IMR-90 (cell line): Measurements from ENCODE around the gene NTRK3. TPM values are rescaled to one million over a fixed set of nuclear protein-coding genes. Genes with fewer than 3 reads are reported as not detected.

ENCODE experiments used
- ATAC-seq: fragments of 200-7000 bp; cut with Tn5 transposase; 2 replicates; pipeline ENCODE4 v1.9.1; 2020; ENCODE audit warnings: low read depth, mild to moderate bottlenecking, moderate library complexity
- BruUV-seq: library from RNA; stranded (reverse); fragments of 400-500 nt; replicated peaks from 2 replicates; lab custom pipeline; 2021; lab: Mats Ljungman, UMichigan
- CTCF ChIA-PET: fragments of 300-600 bp; formaldehyde crosslinking; extraction: SDS; loops from one replicate; lab custom pipeline; 2021; ENCODE audit warnings: antibody characterized with exemption; lab: Yijun Ruan, JAX
- POLR2A ChIA-PET: fragments of 300-600 bp; sonication (Branson Sonifier 250); formaldehyde crosslinking; loops from one replicate; lab custom pipeline; 2022; ENCODE audit warnings: antibody characterized with exemption; ENCODE audit not compliant: unreplicated experiment; lab: Charles Lee
- DNase-seq: peaks from one replicate; pipeline ENCODE4 v3.0.0; 2013
- H2AFZ ChIP-seq: replicated peaks from 2 replicates; pipeline ENCODE3; 2013; ENCODE audit warnings: low read length, mild to moderate bottlenecking; ENCODE audit not compliant: poor library complexity
- H2AK5ac ChIP-seq: 2 replicates; pipeline ENCODE4 v1.6.1; 2013; ENCODE audit warnings: low read depth, low read length, inconsistent platforms
- H2AK9ac ChIP-seq: replicated peaks from 2 replicates; pipeline ENCODE3; 2013; ENCODE audit warnings: mild to moderate bottlenecking, low read depth, low read length, moderate library complexity; ENCODE audit not compliant: poor library complexity
- H2BK120ac ChIP-seq: 2 replicates; pipeline ENCODE4 v1.6.1; 2013; ENCODE audit warnings: low read depth, low read length, inconsistent platforms
- H2BK15ac ChIP-seq: 3 replicates; pipeline ENCODE4 v1.6.1; 2013; ENCODE audit warnings: low read depth, low read length, inconsistent platforms
- H2BK20ac ChIP-seq: 2 replicates; pipeline ENCODE4 v1.6.1; 2013; ENCODE audit warnings: low read depth, mild to moderate bottlenecking, inconsistent platforms, low read length, moderate library complexity
- H2BK5ac ChIP-seq: 2 replicates; pipeline ENCODE4 v1.6.1; 2013; ENCODE audit warnings: mild to moderate bottlenecking, low read depth, low read length, inconsistent platforms; ENCODE audit not compliant: poor library complexity, severe bottlenecking
- H3K14ac ChIP-seq: replicated peaks from 2 replicates; pipeline ENCODE4 v1.6.1; 2013; ENCODE audit warnings: low read depth, low read length, inconsistent platforms
- H3K18ac ChIP-seq: 2 replicates; pipeline ENCODE4 v1.6.1; 2013; ENCODE audit warnings: low read depth, low read length, control low read depth
- H3K23ac ChIP-seq: 2 replicates; pipeline ENCODE4 v1.6.1; 2013; ENCODE audit warnings: low read depth, low read length, inconsistent platforms
- H3K27ac ChIP-seq: 2 replicates; pipeline ENCODE4 v1.5.1; 2013; ENCODE audit warnings: mild to moderate bottlenecking, control low read depth, low read length; ENCODE audit not compliant: insufficient read depth
- H3K27me3 ChIP-seq: 2 replicates; pipeline ENCODE4 v1.6.1; 2013; ENCODE audit warnings: low read length; ENCODE audit not compliant: control insufficient read depth, insufficient read depth
- H3K36me3 ChIP-seq: 2 replicates; pipeline ENCODE4 v1.6.1; 2013; ENCODE audit warnings: low read length, mixed read lengths; ENCODE audit not compliant: control insufficient read depth, insufficient read depth
- H3K4ac ChIP-seq: 2 replicates; pipeline ENCODE4 v1.6.1; 2013; ENCODE audit warnings: low read depth, low read length, inconsistent platforms
- H3K4me1 ChIP-seq: 2 replicates; pipeline ENCODE4 v1.6.1; 2013; ENCODE audit warnings: low read length, mixed read lengths; ENCODE audit not compliant: control insufficient read depth, insufficient read depth
- H3K4me2 ChIP-seq: 2 replicates; pipeline ENCODE4 v1.6.1; 2013; ENCODE audit warnings: low read depth, mild to moderate bottlenecking, control low read depth, low read length, moderate library complexity
- H3K4me3 ChIP-seq: 2 replicates; pipeline ENCODE4 v1.5.1; 2013; ENCODE audit warnings: low read depth, mild to moderate bottlenecking, control low read depth, low read length, moderate library complexity; ENCODE audit not compliant: insufficient read depth
- H3K56ac ChIP-seq: 2 replicates; pipeline ENCODE4 v1.6.1; 2013; ENCODE audit warnings: low read length, inconsistent platforms; ENCODE audit not compliant: insufficient read depth; ENCODE audit errors: extremely low read depth
- H3K79me1 ChIP-seq, 2 experiments: 2 replicates each; pipeline ENCODE4 v1.6.1; 2013; ENCODE audit warnings: low read length in 2 of 2, inconsistent platforms in 1 of 2, low read depth in 1 of 2
- H3K9ac ChIP-seq: 2 replicates; pipeline ENCODE4 v1.6.1; 2013; ENCODE audit warnings: low read depth, low read length, control low read depth
- H3K9me1 ChIP-seq: 2 replicates; pipeline ENCODE4 v1.6.1; 2013; ENCODE audit warnings: low read length, inconsistent platforms; ENCODE audit not compliant: insufficient read depth
- H3K9me3 ChIP-seq: 2 replicates; pipeline ENCODE4 v1.6.1; 2013; ENCODE audit warnings: low read length; ENCODE audit not compliant: control insufficient read depth, insufficient read depth
- H4K20me1 ChIP-seq: 2 replicates; pipeline ENCODE4 v1.6.1; 2013; ENCODE audit warnings: low read length, inconsistent platforms; ENCODE audit not compliant: insufficient read depth
- H4K5ac ChIP-seq: 2 replicates; pipeline ENCODE4 v1.6.1; 2013; ENCODE audit warnings: mild to moderate bottlenecking, low read depth, low read length, control low read depth
- H4K8ac ChIP-seq, 2 experiments: 2 replicates each; pipeline ENCODE4 v1.6.1; 2013; ENCODE audit warnings: low read depth in 2 of 2, low read length in 2 of 2, control low read depth in 1 of 2, inconsistent platforms in 1 of 2
- H4K91ac ChIP-seq: 2 replicates; pipeline ENCODE4 v1.6.1; 2013; ENCODE audit warnings: low read depth, low read length, inconsistent platforms; ENCODE audit not compliant: insufficient read depth
- BHLHE40 ChIP-seq: fragments of 150-350 bp; IDR thresholded peaks from 2 replicates; pipeline ENCODE4 v1.6.1; 2016; ENCODE audit warnings: mild to moderate bottlenecking, low read depth, low read length
- CEBPB ChIP-seq: IDR thresholded peaks from 2 replicates; pipeline ENCODE4 v1.6.1; 2012; ENCODE audit warnings: low read depth, low read length, improper control_type of control experiment
- CHD1 ChIP-seq: IDR thresholded peaks from 2 replicates; pipeline ENCODE4 v1.6.1; 2012; ENCODE audit warnings: low read depth, low read length, improper control_type of control experiment
- CTCF ChIP-seq: conservative IDR thresholded peaks from 2 replicates; pipeline ENCODE4 v1.5.1; 2012; ENCODE audit warnings: mild to moderate bottlenecking, low read depth, low read length, improper control_type of control experiment
- ELK1 ChIP-seq: fragments of 150-350 bp; IDR thresholded peaks from 2 replicates; pipeline ENCODE4 v1.6.1; 2016; ENCODE audit warnings: low read depth, mild to moderate bottlenecking, low read length, moderate library complexity, borderline replicate concordance
- FOS ChIP-seq: fragments of 150-350 bp; IDR thresholded peaks from 2 replicates; pipeline ENCODE4 v1.6.1; 2016; ENCODE audit warnings: low read depth, low read length
- MAFK ChIP-seq: IDR thresholded peaks from 2 replicates; pipeline ENCODE4 v1.6.1; 2012; ENCODE audit warnings: low read depth, low read length, improper control_type of control experiment
- MAZ ChIP-seq: IDR thresholded peaks from 2 replicates; pipeline ENCODE4 v1.6.1; 2012; ENCODE audit warnings: low read depth, mild to moderate bottlenecking, low read length, improper control_type of control experiment, moderate library complexity, borderline replicate concordance
- MXI1 ChIP-seq: IDR thresholded peaks from 2 replicates; pipeline ENCODE4 v1.6.1; 2012; ENCODE audit warnings: low read depth, mild to moderate bottlenecking, low read length, moderate library complexity, borderline replicate concordance
- NFE2L2 ChIP-seq: fragments of 150-350 bp; IDR thresholded peaks from 2 replicates; pipeline ENCODE4 v1.6.1; 2016; ENCODE audit warnings: low read depth, mild to moderate bottlenecking, low read length
- POLR2A ChIP-seq: IDR thresholded peaks from 2 replicates; pipeline ENCODE4 v1.6.1; 2012; ENCODE audit warnings: mild to moderate bottlenecking, low read depth, low read length
- RAD21 ChIP-seq: IDR thresholded peaks from 2 replicates; pipeline ENCODE4 v1.6.1; 2012; ENCODE audit warnings: low read length, improper control_type of control experiment
- RCOR1 ChIP-seq: IDR thresholded peaks from 2 replicates; pipeline ENCODE4 v1.6.1; 2012; ENCODE audit warnings: mild to moderate bottlenecking, low read length, improper control_type of control experiment; ENCODE audit not compliant: insufficient replicate concordance
- RFX5 ChIP-seq: IDR thresholded peaks from 2 replicates; pipeline ENCODE4 v1.8.0; 2012; ENCODE audit warnings: low read depth, mild to moderate bottlenecking, low read length, moderate library complexity
- SMC3 ChIP-seq: fragments of 150-350 bp; IDR thresholded peaks from 2 replicates; pipeline ENCODE4 v1.6.1; 2016; ENCODE audit warnings: low read depth, mild to moderate bottlenecking, antibody characterized with exemption, low read length, moderate library complexity
- WGBS, 2 experiments: methylation state at CpG; one replicate each; pipeline versions ENCODE4 v1.1.5 to v1.1.7; 2013; ENCODE audit warnings: missing lambda C conversion rate in 2 of 2; ENCODE audit not compliant: insufficient read length in 1 of 2; ENCODE audit errors: extremely low coverage in 2 of 2; 5-methylcytosine and 5-hydroxymethylcytosine counted together
- dilution Hi-C: fragments of 300-500 bp; cut with HindIII; formaldehyde crosslinking; loops from one replicate; pipeline ENCODE4 v1.14.3; 2018; ENCODE audit warnings: low sequenced_read_pairs; ENCODE audit not compliant: unreplicated experiment
- in situ Hi-C: fragments of 300-500 bp; cut with MboI; formaldehyde crosslinking; loops from 3 replicates; pipeline ENCODE4 v1.14.3; 2019; ENCODE audit warnings: low sequenced_read_pairs, inconsistent platforms, mixed read lengths
- intact Hi-C: fragments of 100-400 bp; cut with micrococcal nuclease; formaldehyde crosslinking; loops from 2 replicates; pipeline ENCODE4 v1.10.0; 2022
- polyA plus RNA-seq, 3 experiments: library from polyadenylated mRNA; depleted of rRNA; stranded (reverse); fragments of >200 nt; gene quantifications; 2 replicates each; pipeline ENCODE4 v1.2.3, GENCODE V29; 2012; ENCODE audit warnings: low replicate concordance in 1 of 3
- total RNA-seq: library from RNA; depleted of rRNA; stranded (reverse); fragments of >200 nt; gene quantifications from 2 replicates; pipeline ENCODE4 v1.2.3, GENCODE V29; 2012
- TF ChIP-seq, protein P1 (sequence below): fragments of 150-350 bp; IDR thresholded peaks from 2 replicates; pipeline ENCODE4 v1.6.1; 2017; ENCODE audit warnings: mild to moderate bottlenecking, antibody characterized with exemption, low read length, low read depth

Gene NTRK3
- total and polyA plus RNA-seq, 2 of the 4 experiments (the other 2 are of a cell fraction) = under 0.01 to 0.15 TPM

GRCh38 chr15:88201207-88201606 is 55.3 kb downstream of the NTRK3 start:
- no CpG with 5 or more reads among the region's 3 CpGs for WGBS, 2 experiments
- no TSS peak for BruUV-seq

More at GRCh38 chr15:88201207-88201606, 55.3 kb downstream of the NTRK3 start:
- no peaks in the 10 kb centered on the region for H3K27me3 ChIP-seq
- in situ Hi-C loops = no loop called here
- H4K5ac ChIP-seq = no peak overlapping the region
- no peak overlapping the region for H2BK5ac ChIP-seq
- no peak overlapping the region for H2BK15ac ChIP-seq
- no peak overlapping the region for H3K4me2 ChIP-seq
- DNase-seq (no peak), ATAC-seq (no peak)
- H3K4me3 ChIP-seq = no peak overlapping the region
- H4K20me1 ChIP-seq = no peaks in the 10 kb centered on the region
- no peak overlapping the region for H3K9ac ChIP-seq
- no peak overlapping the region for H2AK9ac ChIP-seq
- H3K9me3 ChIP-seq = peaks cover 33% of the 10 kb centered on the region
- H3K4ac ChIP-seq = no peak overlapping the region
- H2BK20ac ChIP-seq = no peak overlapping the region
- no peak overlapping the region for H3K14ac ChIP-seq
- intact Hi-C loops = no loop called here
- no peak overlapping the region for H3K18ac ChIP-seq
- no peak overlapping the region for H2BK120ac ChIP-seq
- H3K79me1 ChIP-seq = no peaks in the 10 kb centered on the region
- no peak overlapping the region for H4K8ac ChIP-seq
- dilution Hi-C loops = no loop called here
- CTCF ChIA-PET = no interaction called here
- POLR2A ChIA-PET = no interaction called here
- no peak overlapping the region for H2AFZ ChIP-seq
- no peak overlapping the region for H3K27ac ChIP-seq
- H4K91ac ChIP-seq = no peak overlapping the region
- no peak overlapping the region for H2AK5ac ChIP-seq
- H3K4me1 ChIP-seq = no peaks in the 10 kb centered on the region
- H3K56ac ChIP-seq = no peak overlapping the region
- no peaks in the 10 kb centered on the region for H3K36me3 ChIP-seq
- H3K23ac ChIP-seq = no peak overlapping the region
- H3K9me1 ChIP-seq = no peaks in the 10 kb centered on the region
- TF ChIP-seq CHD1 (no peak), FOS (no peak), MAFK (no peak), NFE2L2 (no peak), ELK1 (no peak), RCOR1 (no peak), POLR2A (no peak), SMC3 (no peak), MAZ (no peak), CEBPB (no peak), RFX5 (no peak), CTCF (no peak), MXI1 (no peak), RAD21 (no peak), BHLHE40 (no peak)
- TF ChIP-seq, protein P1, sequence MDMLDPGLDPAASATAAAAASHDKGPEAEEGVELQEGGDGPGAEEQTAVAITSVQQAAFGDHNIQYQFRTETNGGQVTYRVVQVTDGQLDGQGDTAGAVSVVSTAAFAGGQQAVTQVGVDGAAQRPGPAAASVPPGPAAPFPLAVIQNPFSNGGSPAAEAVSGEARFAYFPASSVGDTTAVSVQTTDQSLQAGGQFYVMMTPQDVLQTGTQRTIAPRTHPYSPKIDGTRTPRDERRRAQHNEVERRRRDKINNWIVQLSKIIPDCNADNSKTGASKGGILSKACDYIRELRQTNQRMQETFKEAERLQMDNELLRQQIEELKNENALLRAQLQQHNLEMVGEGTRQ = no peak
